Measurements from ENCODE around the gene HNRNPUL2. TPM values are rescaled to one million over a fixed set of nuclear protein-coding genes. Genes with fewer than 3 reads are reported as not detected.

Gene HNRNPUL2
- total and polyA plus RNA-seq, 4 experiments from 2014 or later = 0.30 to 83.4 (median 41.4) TPM

GRCh38 chr11:62757846-62758788 is 30.9 kb upstream of the HNRNPUL2 start:
- intact Hi-C loops (cut with micrococcal nuclease) = no loop called here

GRCh38 chr11:62755086-62755615 is 27.9 kb upstream of the HNRNPUL2 start:
- Mint-ChIP-seq H3K4me1 (peaks cover 10 to 31% (median 21%) of the 10 kb centered on the region in 4 donors), H3K27ac (peak overlapping the region in 5 of 7 donors; percentile 59 to 100 (median 67))
- intact Hi-C loops (cut with micrococcal nuclease) = no loop called here

More at GRCh38 chr11:62757846-62758788, 30.9 kb upstream of the HNRNPUL2 start:
- H3K4me1 Mint-ChIP-seq = peaks cover 16 to 33% (median 24%) of the 10 kb centered on the region in 4 donors
- CTCF ChIA-PET (ENCODE audit: partially characterized antibody) = interaction anchor here (0.6 to 5.7 kb wide), 4 partner anchors 11 to 103 kb away, joined by 3 to 32 read pairs (median 4); partner anchors contain the start of gene TMEM179B
- no peak for DNase-seq
- H3K36me3 Mint-ChIP-seq = peaks cover 6 to 15% of the 10 kb centered on the region in 2 donors
- H3K27ac ChIP-seq (ENCODE audit: low read depth, low read length) = no peak overlapping the region
- H3K9me3 ChIP-seq (ENCODE audit: control insufficient read depth in 1 of 2, low read length in 2 of 2) = no peaks in the 10 kb centered on the region
- no peaks in the 10 kb centered on the region for H3K27me3 Mint-ChIP-seq
- H3K4me3 ChIP-seq (ENCODE audit: low read length in 2 of 2) = no peak overlapping the region
- peaks cover 26% of the 10 kb centered on the region for H3K4me1 ChIP-seq (ENCODE audit: insufficient read depth, low read length)
- H3K27me3 ChIP-seq (ENCODE audit: insufficient read depth, low read length) = no peaks in the 10 kb centered on the region
- POLR2A ChIA-PET (ENCODE audit: partially characterized antibody) = interaction anchor here (0.6 to 10.0 kb wide), 8 partner anchors 29 to 1232 kb away, joined by 3 to 231 read pairs (median 4); partner anchors contain the start of genes HNRNPUL2, TMEM179B, TTC9C and WDR74
- no peak overlapping the region for H3K27ac Mint-ChIP-seq
- no peak overlapping the region for H3K4me3 Mint-ChIP-seq
- no peaks in the 10 kb centered on the region for H3K36me3 ChIP-seq (ENCODE audit: insufficient read depth, low read length)
- H3K9me3 Mint-ChIP-seq = peaks cover 0 to 1% (median 0%) of the 10 kb centered on the region in 8 donors

GRCh38 chr11:62753736-62754603 is 26.7 kb upstream of the HNRNPUL2 start, which contains the start of gene ZBTB3:
Gene ZBTB3, minus strand, starts transcription at chr11:62754160. Its CDS starts 496 bp downstream, at chr11:62753664.
- CTCF ChIA-PET (ENCODE audit: partially characterized antibody) = interaction anchor here (0.8 to 4.3 kb wide), 19 partner anchors 10 to 162 kb away, joined by 3 to 28 read pairs (median 5); partner anchors contain the start of genes C11orf98, CSKMT, HNRNPUL2 and TAF6L
- POLR2A ChIA-PET (ENCODE audit: partially characterized antibody) = interaction anchor here (0.7 to 10.0 kb wide), 45 partner anchors 9 to 329 kb away, joined by 3 to 231 read pairs (median 6); partner anchors contain the start of genes BSCL2, C11orf98, CSKMT and EEF1G
- Histone ChIP-seq H3K9me3 (ENCODE audit: control insufficient read depth in 1 of 2, low read length in 2 of 2) (no peaks in the 10 kb centered on the region), H3K27me3 (ENCODE audit: insufficient read depth, low read length) (no peaks in the 10 kb centered on the region), H3K4me1 (ENCODE audit: insufficient read depth, low read length) (peaks cover 45% of the 10 kb centered on the region), H3K27ac (ENCODE audit: low read depth, low read length) (peak within 1 kb of the TSS; percentile 90), H3K36me3 (ENCODE audit: insufficient read depth, low read length) (peaks cover 11% of the 10 kb centered on the region), H3K4me3 (ENCODE audit: low read length in 2 of 2) (peak within 1 kb of the TSS; percentile 68 to 98)
- Mint-ChIP-seq H3K9me3 (no peaks in the 10 kb centered on the region), H3K36me3 (peaks cover 9 to 17% of the 10 kb centered on the region in 2 donors), H3K27me3 (no peaks in the 10 kb centered on the region), H3K4me3 (peak within 1 kb of the TSS; percentile 96 to 99 (median 98)), H3K27ac (peak within 1 kb of the TSS; percentile 94 to 100 (median 99)), H3K4me1 (peaks cover 15 to 41% (median 25%) of the 10 kb centered on the region in 4 donors)
- intact Hi-C loops (cut with micrococcal nuclease) = loop anchor here (1.0 kb wide), 8 partner anchors 7 to 102 kb away; partner anchors contain the start of genes NXF1, POLR2G, TAF6L and TMEM179B
- peak; percentile 99 for DNase-seq

More at GRCh38 chr11:62755086-62755615, 27.9 kb upstream of the HNRNPUL2 start:
- no peak for DNase-seq
- Histone ChIP-seq H3K4me3 (ENCODE audit: low read length in 2 of 2) (no peak overlapping the region), H3K4me1 (ENCODE audit: insufficient read depth, low read length) (peaks cover 37% of the 10 kb centered on the region), H3K36me3 (ENCODE audit: insufficient read depth, low read length) (peaks cover 11% of the 10 kb centered on the region), H3K27me3 (ENCODE audit: insufficient read depth, low read length) (no peaks in the 10 kb centered on the region), H3K27ac (ENCODE audit: low read depth, low read length) (no peak overlapping the region), H3K9me3 (ENCODE audit: control insufficient read depth in 1 of 2, low read length in 2 of 2) (no peaks in the 10 kb centered on the region)
- POLR2A ChIA-PET (ENCODE audit: partially characterized antibody) = interaction anchor here (1.9 to 10.0 kb wide), 12 partner anchors 8 to 163 kb away, joined by 8 to 231 read pairs (median 48); partner anchors contain the start of genes BSCL2, C11orf98, CSKMT and GANAB
- CTCF ChIA-PET (ENCODE audit: partially characterized antibody) = interaction anchor here (0.6 to 4.3 kb wide), 4 partner anchors 26 to 194 kb away, joined by 3 to 28 read pairs (median 4); partner anchors contain the start of genes HNRNPUL2, TMEM179B and TTC9C
- Mint-ChIP-seq H3K27me3 (no peaks in the 10 kb centered on the region), H3K36me3 (peaks cover 6 to 13% of the 10 kb centered on the region in 2 donors), H3K4me3 (peak overlapping the region; percentile 36 to 97 (median 59)), H3K9me3 (no peaks in the 10 kb centered on the region)

GRCh38 chr11:62752994-62753735 is 25.9 kb upstream of the HNRNPUL2 start:
- intact Hi-C loops (cut with micrococcal nuclease) = loop anchor here (1.0 kb wide), 3 partner anchors 8 to 103 kb away; partner anchors contain the start of gene POLR2G
- DNase-seq = no peak
- ChIA-PET CTCF (ENCODE audit: partially characterized antibody) (interaction anchor here (0.8 to 4.3 kb wide), 17 partner anchors 8 to 162 kb away, joined by 3 to 28 read pairs (median 5); partner anchors contain the start of genes HNRNPUL2, POLR2G, TAF6L and TMEM179B), POLR2A (ENCODE audit: partially characterized antibody) (interaction anchor here (0.5 to 10.0 kb wide), 44 partner anchors 9 to 784 kb away, joined by 3 to 231 read pairs (median 7); partner anchors contain the start of genes BSCL2, C11orf98, CSKMT and EEF1G)
- Histone ChIP-seq H3K27me3 (ENCODE audit: insufficient read depth, low read length) (no peaks in the 10 kb centered on the region), H3K4me1 (ENCODE audit: insufficient read depth, low read length) (peaks cover 45% of the 10 kb centered on the region), H3K27ac (ENCODE audit: low read depth, low read length) (peak overlapping the region; percentile 90), H3K36me3 (ENCODE audit: insufficient read depth, low read length) (peaks cover 11% of the 10 kb centered on the region), H3K9me3 (ENCODE audit: control insufficient read depth in 1 of 2, low read length in 2 of 2) (no peaks in the 10 kb centered on the region), H3K4me3 (ENCODE audit: low read length in 2 of 2) (peak overlapping the region; percentile 68 to 98)
- peak overlapping the region; percentile 96 to 99 (median 98) for H3K4me3 Mint-ChIP-seq
- no peaks in the 10 kb centered on the region for H3K27me3 Mint-ChIP-seq
- H3K36me3 Mint-ChIP-seq = peaks cover 12 to 20% of the 10 kb centered on the region in 2 donors
- H3K27ac Mint-ChIP-seq = peak overlapping the region; percentile 94 to 100 (median 99)
- peaks cover 17 to 45% (median 28%) of the 10 kb centered on the region in 4 donors for H3K4me1 Mint-ChIP-seq
- no peaks in the 10 kb centered on the region for H3K9me3 Mint-ChIP-seq

- H3K27me3 ChIP-seq (ENCODE audit: insufficient read depth, low read length) = no peaks in the 10 kb centered on the region
- ChIA-PET POLR2A (ENCODE audit: partially characterized antibody) (interaction anchor here (0.5 to 10.0 kb wide), 12 partner anchors 11 to 783 kb away, joined by 3 to 231 read pairs (median 48); partner anchors contain the start of genes BSCL2, C11orf98, CSKMT and GNG3), CTCF (ENCODE audit: partially characterized antibody) (interaction anchor here (1.4 to 4.3 kb wide), 3 partner anchors 9 to 35 kb away, joined by 4 to 28 read pairs (median 14); partner anchors contain the start of genes POLR2G and TMEM179B)
- peaks cover 45% of the 10 kb centered on the region for H3K4me1 ChIP-seq (ENCODE audit: insufficient read depth, low read length)
- peaks cover 12 to 23% of the 10 kb centered on the region in 2 donors for H3K36me3 Mint-ChIP-seq
- H3K27ac Mint-ChIP-seq = peak overlapping the region in 6 of 7 donors; percentile 42 to 100 (median 66)
- no peaks in the 10 kb centered on the region for H3K27me3 Mint-ChIP-seq
- H3K4me3 ChIP-seq (ENCODE audit: low read length in 2 of 2) = no peak overlapping the region
- intact Hi-C loops (cut with micrococcal nuclease) = no loop called here
- peaks cover 11% of the 10 kb centered on the region for H3K36me3 ChIP-seq (ENCODE audit: insufficient read depth, low read length)
- no peaks in the 10 kb centered on the region for H3K9me3 ChIP-seq (ENCODE audit: control insufficient read depth in 1 of 2, low read length in 2 of 2)
- peak overlapping the region in 4 of 8 donors; percentile 29 to 97 (median 42) for H3K4me3 Mint-ChIP-seq
- peaks cover 17 to 45% (median 28%) of the 10 kb centered on the region in 4 donors for H3K4me1 Mint-ChIP-seq
- H3K9me3 Mint-ChIP-seq = no peaks in the 10 kb centered on the region
- DNase-seq = no peak
- H3K27ac ChIP-seq (ENCODE audit: low read depth, low read length) = peak overlapping the region; percentile 90
Observed at GRCh38 chr11:62752177-62752785, 25.0 kb upstream of the HNRNPUL2 start.
